IMR-90 (cell line): ENCODE measurements around the gene PSMA6. TPM values are rescaled to one million over a fixed set of nuclear protein-coding genes. Genes with fewer than 3 reads are reported as not detected.

Experiments
- ATAC-seq: fragments of 200-7000 bp; cut with Tn5 transposase; 2 replicates; pipeline ENCODE4 v1.9.1; 2020; ENCODE audit warnings: low read depth, mild to moderate bottlenecking, moderate library complexity
- BruUV-seq: library from RNA; stranded (reverse); fragments of 400-500 nt; replicated peaks from 2 replicates; lab custom pipeline; 2021; lab: Mats Ljungman, UMichigan
- CTCF ChIA-PET: fragments of 300-600 bp; formaldehyde crosslinking; extraction: SDS; loops from one replicate; lab custom pipeline; 2021; ENCODE audit warnings: antibody characterized with exemption; lab: Yijun Ruan, JAX
- POLR2A ChIA-PET: fragments of 300-600 bp; sonication (Branson Sonifier 250); formaldehyde crosslinking; loops from one replicate; lab custom pipeline; 2022; ENCODE audit warnings: antibody characterized with exemption; ENCODE audit not compliant: unreplicated experiment; lab: Charles Lee
- DNase-seq: peaks from one replicate; pipeline ENCODE4 v3.0.0; 2013
- H2AFZ ChIP-seq: replicated peaks from 2 replicates; pipeline ENCODE3; 2013; ENCODE audit warnings: low read length, mild to moderate bottlenecking; ENCODE audit not compliant: poor library complexity
- H2AK5ac ChIP-seq: 2 replicates; pipeline ENCODE4 v1.6.1; 2013; ENCODE audit warnings: low read depth, low read length, inconsistent platforms
- H2AK9ac ChIP-seq: replicated peaks from 2 replicates; pipeline ENCODE3; 2013; ENCODE audit warnings: mild to moderate bottlenecking, low read depth, low read length, moderate library complexity; ENCODE audit not compliant: poor library complexity
- H2BK120ac ChIP-seq: 2 replicates; pipeline ENCODE4 v1.6.1; 2013; ENCODE audit warnings: low read depth, low read length, inconsistent platforms
- H2BK15ac ChIP-seq: 3 replicates; pipeline ENCODE4 v1.6.1; 2013; ENCODE audit warnings: low read depth, low read length, inconsistent platforms
- H2BK20ac ChIP-seq: 2 replicates; pipeline ENCODE4 v1.6.1; 2013; ENCODE audit warnings: low read depth, mild to moderate bottlenecking, inconsistent platforms, low read length, moderate library complexity
- H2BK5ac ChIP-seq: 2 replicates; pipeline ENCODE4 v1.6.1; 2013; ENCODE audit warnings: mild to moderate bottlenecking, low read depth, low read length, inconsistent platforms; ENCODE audit not compliant: poor library complexity, severe bottlenecking
- H3K14ac ChIP-seq: replicated peaks from 2 replicates; pipeline ENCODE4 v1.6.1; 2013; ENCODE audit warnings: low read depth, low read length, inconsistent platforms
- H3K18ac ChIP-seq: 2 replicates; pipeline ENCODE4 v1.6.1; 2013; ENCODE audit warnings: low read depth, low read length, control low read depth
- H3K23ac ChIP-seq: 2 replicates; pipeline ENCODE4 v1.6.1; 2013; ENCODE audit warnings: low read depth, low read length, inconsistent platforms
- H3K27ac ChIP-seq: 2 replicates; pipeline ENCODE4 v1.5.1; 2013; ENCODE audit warnings: mild to moderate bottlenecking, control low read depth, low read length; ENCODE audit not compliant: insufficient read depth
- H3K27me3 ChIP-seq: 2 replicates; pipeline ENCODE4 v1.6.1; 2013; ENCODE audit warnings: low read length; ENCODE audit not compliant: control insufficient read depth, insufficient read depth
- H3K36me3 ChIP-seq: 2 replicates; pipeline ENCODE4 v1.6.1; 2013; ENCODE audit warnings: low read length, mixed read lengths; ENCODE audit not compliant: control insufficient read depth, insufficient read depth
- H3K4ac ChIP-seq: 2 replicates; pipeline ENCODE4 v1.6.1; 2013; ENCODE audit warnings: low read depth, low read length, inconsistent platforms
- H3K4me1 ChIP-seq: 2 replicates; pipeline ENCODE4 v1.6.1; 2013; ENCODE audit warnings: low read length, mixed read lengths; ENCODE audit not compliant: control insufficient read depth, insufficient read depth
- H3K4me2 ChIP-seq: 2 replicates; pipeline ENCODE4 v1.6.1; 2013; ENCODE audit warnings: low read depth, mild to moderate bottlenecking, control low read depth, low read length, moderate library complexity
- H3K4me3 ChIP-seq: 2 replicates; pipeline ENCODE4 v1.5.1; 2013; ENCODE audit warnings: low read depth, mild to moderate bottlenecking, control low read depth, low read length, moderate library complexity; ENCODE audit not compliant: insufficient read depth
- H3K56ac ChIP-seq: 2 replicates; pipeline ENCODE4 v1.6.1; 2013; ENCODE audit warnings: low read length, inconsistent platforms; ENCODE audit not compliant: insufficient read depth; ENCODE audit errors: extremely low read depth
- H3K79me1 ChIP-seq, 2 experiments: 2 replicates each; pipeline ENCODE4 v1.6.1; 2013; ENCODE audit warnings: low read length in 2 of 2, inconsistent platforms in 1 of 2, low read depth in 1 of 2
- H3K9ac ChIP-seq: 2 replicates; pipeline ENCODE4 v1.6.1; 2013; ENCODE audit warnings: low read depth, low read length, control low read depth
- H3K9me1 ChIP-seq: 2 replicates; pipeline ENCODE4 v1.6.1; 2013; ENCODE audit warnings: low read length, inconsistent platforms; ENCODE audit not compliant: insufficient read depth
- H3K9me3 ChIP-seq: 2 replicates; pipeline ENCODE4 v1.6.1; 2013; ENCODE audit warnings: low read length; ENCODE audit not compliant: control insufficient read depth, insufficient read depth
- H4K20me1 ChIP-seq: 2 replicates; pipeline ENCODE4 v1.6.1; 2013; ENCODE audit warnings: low read length, inconsistent platforms; ENCODE audit not compliant: insufficient read depth
- H4K5ac ChIP-seq: 2 replicates; pipeline ENCODE4 v1.6.1; 2013; ENCODE audit warnings: mild to moderate bottlenecking, low read depth, low read length, control low read depth
- H4K8ac ChIP-seq, 2 experiments: 2 replicates each; pipeline ENCODE4 v1.6.1; 2013; ENCODE audit warnings: low read depth in 2 of 2, low read length in 2 of 2, control low read depth in 1 of 2, inconsistent platforms in 1 of 2
- H4K91ac ChIP-seq: 2 replicates; pipeline ENCODE4 v1.6.1; 2013; ENCODE audit warnings: low read depth, low read length, inconsistent platforms; ENCODE audit not compliant: insufficient read depth
- BHLHE40 ChIP-seq: fragments of 150-350 bp; IDR thresholded peaks from 2 replicates; pipeline ENCODE4 v1.6.1; 2016; ENCODE audit warnings: mild to moderate bottlenecking, low read depth, low read length
- CEBPB ChIP-seq: IDR thresholded peaks from 2 replicates; pipeline ENCODE4 v1.6.1; 2012; ENCODE audit warnings: low read depth, low read length, improper control_type of control experiment
- CHD1 ChIP-seq: IDR thresholded peaks from 2 replicates; pipeline ENCODE4 v1.6.1; 2012; ENCODE audit warnings: low read depth, low read length, improper control_type of control experiment
- CTCF ChIP-seq: conservative IDR thresholded peaks from 2 replicates; pipeline ENCODE4 v1.5.1; 2012; ENCODE audit warnings: mild to moderate bottlenecking, low read depth, low read length, improper control_type of control experiment
- FOS ChIP-seq: fragments of 150-350 bp; IDR thresholded peaks from 2 replicates; pipeline ENCODE4 v1.6.1; 2016; ENCODE audit warnings: low read depth, low read length
- MAFK ChIP-seq: IDR thresholded peaks from 2 replicates; pipeline ENCODE4 v1.6.1; 2012; ENCODE audit warnings: low read depth, low read length, improper control_type of control experiment
- MXI1 ChIP-seq: IDR thresholded peaks from 2 replicates; pipeline ENCODE4 v1.6.1; 2012; ENCODE audit warnings: low read depth, mild to moderate bottlenecking, low read length, moderate library complexity, borderline replicate concordance
- NFE2L2 ChIP-seq: fragments of 150-350 bp; IDR thresholded peaks from 2 replicates; pipeline ENCODE4 v1.6.1; 2016; ENCODE audit warnings: low read depth, mild to moderate bottlenecking, low read length
- RAD21 ChIP-seq: IDR thresholded peaks from 2 replicates; pipeline ENCODE4 v1.6.1; 2012; ENCODE audit warnings: low read length, improper control_type of control experiment
- RCOR1 ChIP-seq: IDR thresholded peaks from 2 replicates; pipeline ENCODE4 v1.6.1; 2012; ENCODE audit warnings: mild to moderate bottlenecking, low read length, improper control_type of control experiment; ENCODE audit not compliant: insufficient replicate concordance
- RFX5 ChIP-seq: IDR thresholded peaks from 2 replicates; pipeline ENCODE4 v1.8.0; 2012; ENCODE audit warnings: low read depth, mild to moderate bottlenecking, low read length, moderate library complexity
- SMC3 ChIP-seq: fragments of 150-350 bp; IDR thresholded peaks from 2 replicates; pipeline ENCODE4 v1.6.1; 2016; ENCODE audit warnings: low read depth, mild to moderate bottlenecking, antibody characterized with exemption, low read length, moderate library complexity
- USF2 ChIP-seq: fragments of 150-350 bp; IDR thresholded peaks from 2 replicates; pipeline ENCODE4 v1.6.1; 2017; ENCODE audit warnings: mild to moderate bottlenecking, antibody characterized with exemption, low read length, low read depth
- WGBS, 2 experiments: methylation state at CpG; one replicate each; pipeline versions ENCODE4 v1.1.5 to v1.1.7; 2013; ENCODE audit warnings: missing lambda C conversion rate in 2 of 2; ENCODE audit not compliant: insufficient read length in 1 of 2; ENCODE audit errors: extremely low coverage in 2 of 2; 5-methylcytosine and 5-hydroxymethylcytosine counted together
- dilution Hi-C: fragments of 300-500 bp; cut with HindIII; formaldehyde crosslinking; loops from one replicate; pipeline ENCODE4 v1.14.3; 2018; ENCODE audit warnings: low sequenced_read_pairs; ENCODE audit not compliant: unreplicated experiment
- in situ Hi-C: fragments of 300-500 bp; cut with MboI; formaldehyde crosslinking; loops from 3 replicates; pipeline ENCODE4 v1.14.3; 2019; ENCODE audit warnings: low sequenced_read_pairs, inconsistent platforms, mixed read lengths
- intact Hi-C: fragments of 100-400 bp; cut with micrococcal nuclease; formaldehyde crosslinking; loops from 2 replicates; pipeline ENCODE4 v1.10.0; 2022
- polyA plus RNA-seq, 3 experiments: library from polyadenylated mRNA; depleted of rRNA; stranded (reverse); fragments of >200 nt; gene quantifications; 2 replicates each; pipeline ENCODE4 v1.2.3, GENCODE V29; 2012; ENCODE audit warnings: low replicate concordance in 1 of 3
- total RNA-seq: library from RNA; depleted of rRNA; stranded (reverse); fragments of >200 nt; gene quantifications from 2 replicates; pipeline ENCODE4 v1.2.3, GENCODE V29; 2012
- TF ChIP-seq, protein P1 (sequence below): fragments of 150-350 bp; IDR thresholded peaks from 2 replicates; pipeline ENCODE4 v1.6.1; 2016; ENCODE audit warnings: low read depth, mild to moderate bottlenecking, low read length, moderate library complexity, borderline replicate concordance

The PSMA6 gene
- total and polyA plus RNA-seq, 2 of the 4 experiments (the other 2 are of a cell fraction) = 184 to 530 TPM

- Histone ChIP-seq H3K9ac (no peak overlapping the region), H2BK120ac (no peak overlapping the region), H4K8ac (no peak overlapping the region), H4K91ac (no peak overlapping the region), H3K4me2 (no peak overlapping the region), H3K27me3 (no peaks in the 10 kb centered on the region), H3K9me3 (no peaks in the 10 kb centered on the region), H2BK20ac (no peak overlapping the region), H3K4me3 (no peak overlapping the region), H2BK15ac (no peak overlapping the region), H3K23ac (no peak overlapping the region), H2AK9ac (no peak overlapping the region), H2AFZ (peak overlapping the region; percentile 46), H3K18ac (no peak overlapping the region), H4K5ac (no peak overlapping the region), H3K36me3 (no peaks in the 10 kb centered on the region), H4K20me1 (no peaks in the 10 kb centered on the region), H3K27ac (no peak overlapping the region), H2BK5ac (no peak overlapping the region), H3K14ac (no peak overlapping the region), H3K9me1 (peaks cover 4% of the 10 kb centered on the region), H2AK5ac (no peak overlapping the region), H3K4me1 (peaks cover 8% of the 10 kb centered on the region), H3K4ac (no peak overlapping the region), H3K79me1 (no peaks in the 10 kb centered on the region), H3K56ac (no peak overlapping the region)
- DNase-seq = no peak
- dilution Hi-C loops = no loop called here
- intact Hi-C loops = no loop called here
- WGBS, 2 experiments = no CpG with 5 or more reads among the region's 13 CpGs
- TF ChIP-seq RCOR1 = no peak
- no peak for TF ChIP-seq FOS
- TF ChIP-seq MAFK = no peak
- TF ChIP-seq NFE2L2 = no peak
- TF ChIP-seq SMC3 = no peak
- TF ChIP-seq CEBPB = no peak
- TF ChIP-seq CTCF = no peak
- TF ChIP-seq, protein P1, sequence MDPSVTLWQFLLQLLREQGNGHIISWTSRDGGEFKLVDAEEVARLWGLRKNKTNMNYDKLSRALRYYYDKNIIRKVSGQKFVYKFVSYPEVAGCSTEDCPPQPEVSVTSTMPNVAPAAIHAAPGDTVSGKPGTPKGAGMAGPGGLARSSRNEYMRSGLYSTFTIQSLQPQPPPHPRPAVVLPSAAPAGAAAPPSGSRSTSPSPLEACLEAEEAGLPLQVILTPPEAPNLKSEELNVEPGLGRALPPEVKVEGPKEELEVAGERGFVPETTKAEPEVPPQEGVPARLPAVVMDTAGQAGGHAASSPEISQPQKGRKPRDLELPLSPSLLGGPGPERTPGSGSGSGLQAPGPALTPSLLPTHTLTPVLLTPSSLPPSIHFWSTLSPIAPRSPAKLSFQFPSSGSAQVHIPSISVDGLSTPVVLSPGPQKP = no peak
- TF ChIP-seq MXI1 = no peak
- no peak for TF ChIP-seq BHLHE40
- no peak for TF ChIP-seq USF2
- TF ChIP-seq RAD21 = no peak
- TF ChIP-seq CHD1 = no peak
- no peak for TF ChIP-seq RFX5
- in situ Hi-C loops = no loop called here
- BruUV-seq = no TSS peak
- CTCF ChIA-PET = no interaction called here
- no peak for ATAC-seq
- POLR2A ChIA-PET = no interaction called here
These were observed 55.3 kb downstream of the PSMA6 start for GRCh38 chr14:35347323-35348043.
